Measurements from ENCODE around the gene SRRM2. TPM values are rescaled to one million over a fixed set of nuclear protein-coding genes. Genes with fewer than 3 reads are reported as not detected.

The SRRM2 gene
- total RNA-seq, 1 donor from 2014 or later = 409 TPM

DNA sequence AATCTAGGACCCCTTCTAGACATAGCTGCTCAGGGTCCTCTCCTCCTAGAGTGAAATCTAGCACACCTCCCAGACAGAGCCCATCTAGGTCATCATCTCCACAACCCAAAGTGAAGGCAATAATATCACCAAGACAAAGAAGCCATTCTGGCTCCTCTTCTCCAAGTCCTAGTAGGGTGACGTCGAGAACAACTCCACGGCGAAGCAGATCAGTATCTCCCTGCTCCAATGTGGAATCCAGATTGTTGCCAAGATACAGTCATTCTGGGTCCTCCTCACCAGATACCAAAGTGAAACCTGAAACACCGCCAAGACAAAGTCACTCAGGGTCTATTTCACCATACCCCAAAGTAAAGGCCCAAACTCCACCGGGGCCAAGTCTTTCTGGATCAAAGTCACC, 10.7 kb downstream of the SRRM2 start:
- TF ChIP-seq, protein P1, sequence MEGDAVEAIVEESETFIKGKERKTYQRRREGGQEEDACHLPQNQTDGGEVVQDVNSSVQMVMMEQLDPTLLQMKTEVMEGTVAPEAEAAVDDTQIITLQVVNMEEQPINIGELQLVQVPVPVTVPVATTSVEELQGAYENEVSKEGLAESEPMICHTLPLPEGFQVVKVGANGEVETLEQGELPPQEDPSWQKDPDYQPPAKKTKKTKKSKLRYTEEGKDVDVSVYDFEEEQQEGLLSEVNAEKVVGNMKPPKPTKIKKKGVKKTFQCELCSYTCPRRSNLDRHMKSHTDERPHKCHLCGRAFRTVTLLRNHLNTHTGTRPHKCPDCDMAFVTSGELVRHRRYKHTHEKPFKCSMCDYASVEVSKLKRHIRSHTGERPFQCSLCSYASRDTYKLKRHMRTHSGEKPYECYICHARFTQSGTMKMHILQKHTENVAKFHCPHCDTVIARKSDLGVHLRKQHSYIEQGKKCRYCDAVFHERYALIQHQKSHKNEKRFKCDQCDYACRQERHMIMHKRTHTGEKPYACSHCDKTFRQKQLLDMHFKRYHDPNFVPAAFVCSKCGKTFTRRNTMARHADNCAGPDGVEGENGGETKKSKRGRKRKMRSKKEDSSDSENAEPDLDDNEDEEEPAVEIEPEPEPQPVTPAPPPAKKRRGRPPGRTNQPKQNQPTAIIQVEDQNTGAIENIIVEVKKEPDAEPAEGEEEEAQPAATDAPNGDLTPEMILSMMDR (IDR thresholded peaks at IDR 0.05; ENCODE audit: insufficient read depth, low read depth, low read length) = no peak
- TF ChIP-seq EZH2 (IDR thresholded peaks at IDR 0.05; ENCODE audit: insufficient read depth, low read length) = no peak
- peaks cover 3% of the 10 kb centered on the region for H3K4me1 Mint-ChIP-seq (ENCODE audit: low read depth, unreplicated experiment)
- H3K9me3 ChIP-seq (ENCODE audit: insufficient read depth, low read depth, low read length) = peaks cover 2% of the 10 kb centered on the region
- H3K4me2 ChIP-seq (ENCODE audit: low read length) = no peak overlapping the region
- no peak overlapping the region for H3K9ac ChIP-seq (ENCODE audit: low read length)
- no peak overlapping the region for H3K4me3 ChIP-seq (ENCODE audit: insufficient read depth, low read depth, low read length)
- peaks cover 2% of the 10 kb centered on the region for H3K9me3 Mint-ChIP-seq (ENCODE audit: unreplicated experiment)
- H3K4me1 ChIP-seq (ENCODE audit: insufficient read depth, low read length) = no peaks in the 10 kb centered on the region
- no peaks in the 10 kb centered on the region for H3K27me3 Mint-ChIP-seq (ENCODE audit: low read depth, unreplicated experiment)
- DNase-seq (ENCODE audit: low read depth) (no peak), FAIRE-seq (no peak)
- no peak overlapping the region for H2AFZ ChIP-seq (ENCODE audit: low read depth, low read length)
- H3K36me3 Mint-ChIP-seq (ENCODE audit: low read depth, unreplicated experiment) = peaks cover 79% of the 10 kb centered on the region
- peaks cover 100% of the 10 kb centered on the region for H3K79me2 ChIP-seq (ENCODE audit: insufficient read depth, low read length)
- peaks cover 100% of the 10 kb centered on the region for H3K36me3 ChIP-seq (ENCODE audit: insufficient read depth, low read length)
- H3K27ac ChIP-seq (ENCODE audit: low read depth, low read length) = no peak overlapping the region
- H3K27me3 ChIP-seq (ENCODE audit: insufficient read depth, low read length) = no peaks in the 10 kb centered on the region
- no peak overlapping the region for H3K27ac Mint-ChIP-seq (ENCODE audit: unreplicated experiment)
- H4K20me1 ChIP-seq (ENCODE audit: insufficient read depth, low read length) = peaks cover 100% of the 10 kb centered on the region
- H3K4me3 Mint-ChIP-seq (ENCODE audit: unreplicated experiment) = no peak overlapping the region

DNA sequence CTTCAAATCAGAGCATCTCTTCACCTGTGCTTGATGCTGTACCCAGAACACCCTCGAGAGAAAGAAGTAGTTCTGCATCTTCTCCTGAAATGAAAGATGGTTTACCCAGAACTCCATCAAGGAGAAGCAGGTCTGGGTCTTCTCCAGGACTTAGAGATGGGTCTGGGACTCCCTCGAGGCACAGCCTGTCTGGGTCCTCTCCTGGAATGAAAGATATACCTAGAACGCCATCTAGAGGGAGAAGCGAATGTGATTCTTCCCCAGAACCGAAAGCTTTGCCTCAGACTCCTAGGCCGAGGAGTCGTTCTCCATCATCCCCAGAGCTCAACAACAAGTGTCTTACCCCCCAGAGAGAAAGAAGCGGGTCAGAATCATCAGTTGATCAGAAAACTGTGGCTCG, 12.3 kb downstream of the SRRM2 start:
- Histone ChIP-seq H3K4me2 (ENCODE audit: low read length) (no peak overlapping the region), H3K9ac (ENCODE audit: low read length) (no peak overlapping the region), H3K27ac (ENCODE audit: low read depth, low read length) (no peak overlapping the region), H3K4me3 (ENCODE audit: insufficient read depth, low read depth, low read length) (no peak overlapping the region), H2AFZ (ENCODE audit: low read depth, low read length) (no peak overlapping the region), H3K9me3 (ENCODE audit: insufficient read depth, low read depth, low read length) (peaks cover 2% of the 10 kb centered on the region), H4K20me1 (ENCODE audit: insufficient read depth, low read length) (peaks cover 100% of the 10 kb centered on the region), H3K4me1 (ENCODE audit: insufficient read depth, low read length) (no peaks in the 10 kb centered on the region), H3K27me3 (ENCODE audit: insufficient read depth, low read length) (no peaks in the 10 kb centered on the region), H3K36me3 (ENCODE audit: insufficient read depth, low read length) (peaks cover 96% of the 10 kb centered on the region), H3K79me2 (ENCODE audit: insufficient read depth, low read length) (peaks cover 100% of the 10 kb centered on the region)
- no peak overlapping the region for H3K4me3 Mint-ChIP-seq (ENCODE audit: unreplicated experiment)
- H3K27ac Mint-ChIP-seq (ENCODE audit: unreplicated experiment) = no peak overlapping the region
- peaks cover 3% of the 10 kb centered on the region for H3K4me1 Mint-ChIP-seq (ENCODE audit: low read depth, unreplicated experiment)
- TF ChIP-seq, protein P1 (IDR thresholded peaks at IDR 0.05; ENCODE audit: insufficient read depth, low read depth, low read length) = no peak
- no peak for TF ChIP-seq EZH2 (IDR thresholded peaks at IDR 0.05; ENCODE audit: insufficient read depth, low read length)
- peaks cover 2% of the 10 kb centered on the region for H3K9me3 Mint-ChIP-seq (ENCODE audit: unreplicated experiment)
- FAIRE-seq = no peak
- DNase-seq (ENCODE audit: low read depth) = no peak
- peaks cover 81% of the 10 kb centered on the region for H3K36me3 Mint-ChIP-seq (ENCODE audit: low read depth, unreplicated experiment)
- no peaks in the 10 kb centered on the region for H3K27me3 Mint-ChIP-seq (ENCODE audit: low read depth, unreplicated experiment)

DNA sequence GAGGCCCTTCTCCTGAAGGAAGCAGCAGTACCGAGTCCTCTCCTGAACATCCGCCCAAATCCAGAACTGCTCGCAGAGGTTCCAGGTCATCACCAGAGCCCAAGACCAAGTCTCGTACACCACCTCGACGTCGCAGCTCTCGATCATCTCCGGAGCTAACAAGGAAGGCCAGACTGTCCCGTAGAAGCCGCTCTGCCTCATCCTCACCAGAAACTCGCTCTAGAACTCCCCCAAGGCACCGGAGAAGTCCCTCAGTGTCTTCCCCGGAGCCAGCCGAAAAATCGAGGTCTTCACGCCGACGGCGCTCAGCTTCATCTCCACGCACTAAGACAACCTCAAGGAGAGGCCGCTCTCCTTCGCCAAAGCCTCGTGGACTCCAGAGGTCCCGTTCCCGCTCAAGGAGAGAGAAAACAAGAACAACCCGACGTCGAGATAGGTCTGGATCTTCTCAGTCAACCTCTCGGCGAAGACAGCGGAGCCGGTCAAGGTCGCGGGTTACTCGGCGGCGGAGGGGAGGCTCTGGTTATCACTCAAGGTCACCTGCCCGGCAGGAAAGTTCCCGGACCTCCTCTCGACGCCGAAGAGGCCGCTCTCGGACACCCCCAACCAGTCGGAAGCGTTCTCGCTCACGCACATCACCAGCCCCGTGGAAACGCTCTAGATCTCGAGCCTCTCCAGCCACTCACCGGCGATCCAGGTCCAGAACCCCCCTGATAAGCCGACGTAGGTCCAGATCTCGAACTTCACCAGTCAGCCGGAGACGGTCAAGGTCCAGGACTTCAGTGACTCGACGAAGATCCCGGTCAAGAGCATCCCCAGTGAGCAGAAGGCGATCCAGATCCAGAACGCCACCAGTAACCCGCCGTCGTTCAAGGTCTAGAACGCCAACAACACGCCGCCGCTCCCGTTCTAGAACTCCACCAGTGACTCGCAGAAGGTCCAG, 13.3 kb downstream of the SRRM2 start:
- DNase-seq (ENCODE audit: low read depth) = no peak
- Mint-ChIP-seq H3K9me3 (ENCODE audit: unreplicated experiment) (peaks cover 2% of the 10 kb centered on the region), H3K27ac (ENCODE audit: unreplicated experiment) (no peak overlapping the region), H3K4me1 (ENCODE audit: low read depth, unreplicated experiment) (peaks cover 6% of the 10 kb centered on the region), H3K36me3 (ENCODE audit: low read depth, unreplicated experiment) (peaks cover 80% of the 10 kb centered on the region), H3K27me3 (ENCODE audit: low read depth, unreplicated experiment) (no peaks in the 10 kb centered on the region), H3K4me3 (ENCODE audit: unreplicated experiment) (no peak overlapping the region)
- Histone ChIP-seq H2AFZ (ENCODE audit: low read depth, low read length) (no peak overlapping the region), H3K4me3 (ENCODE audit: insufficient read depth, low read depth, low read length) (no peak overlapping the region), H4K20me1 (ENCODE audit: insufficient read depth, low read length) (peaks cover 100% of the 10 kb centered on the region), H3K79me2 (ENCODE audit: insufficient read depth, low read length) (peaks cover 100% of the 10 kb centered on the region), H3K27me3 (ENCODE audit: insufficient read depth, low read length) (no peaks in the 10 kb centered on the region), H3K27ac (ENCODE audit: low read depth, low read length) (no peak overlapping the region), H3K4me2 (ENCODE audit: low read length) (no peak overlapping the region), H3K9me3 (ENCODE audit: insufficient read depth, low read depth, low read length) (peaks cover 2% of the 10 kb centered on the region), H3K4me1 (ENCODE audit: insufficient read depth, low read length) (no peaks in the 10 kb centered on the region), H3K36me3 (ENCODE audit: insufficient read depth, low read length) (peaks cover 89% of the 10 kb centered on the region), H3K9ac (ENCODE audit: low read length) (no peak overlapping the region)
- TF ChIP-seq, protein P1 (IDR thresholded peaks at IDR 0.05; ENCODE audit: insufficient read depth, low read depth, low read length) = no peak
- no peak for TF ChIP-seq EZH2 (IDR thresholded peaks at IDR 0.05; ENCODE audit: insufficient read depth, low read length)
- FAIRE-seq = no peak
